ENCODE data around the gene PLLP. TPM values are rescaled to one million over a fixed set of nuclear protein-coding genes. Genes with fewer than 3 reads are reported as not detected.
A peak's percentile ranks its signal among the peaks of the same experiment; 100 is the strongest.

PLLP gene, protein sequence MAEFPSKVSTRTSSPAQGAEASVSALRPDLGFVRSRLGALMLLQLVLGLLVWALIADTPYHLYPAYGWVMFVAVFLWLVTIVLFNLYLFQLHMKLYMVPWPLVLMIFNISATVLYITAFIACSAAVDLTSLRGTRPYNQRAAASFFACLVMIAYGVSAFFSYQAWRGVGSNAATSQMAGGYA
- total RNA-seq (10 to 100 TPM in 1 of 9 donors, 1 to 10 TPM in 8; 2.0 to 14.8 (median 2.4) TPM), polyA plus RNA-seq (10 to 100 TPM in 1 of 2 donors, 1 to 10 TPM in 1; 8.2 to 10.4 TPM)
- long read RNA-seq, donor 1, partial matches to known transcripts = 1 of 6 reads
- long read RNA-seq, donor 1, other reads (novel, unspliced or antisense) = 2 of 6 reads
- long read RNA-seq, donor 2, transcript PLLP-201 (4 exons, 1,512 nt) = major isoform, 19 of 20 reads
- long read RNA-seq, donor 2, partial matches to known transcripts = 0 of 20 reads
- long read RNA-seq, donor 2, other reads (novel, unspliced or antisense) = 1 of 20 reads
- long read RNA-seq, donor 3 = 0 reads

DNA sequence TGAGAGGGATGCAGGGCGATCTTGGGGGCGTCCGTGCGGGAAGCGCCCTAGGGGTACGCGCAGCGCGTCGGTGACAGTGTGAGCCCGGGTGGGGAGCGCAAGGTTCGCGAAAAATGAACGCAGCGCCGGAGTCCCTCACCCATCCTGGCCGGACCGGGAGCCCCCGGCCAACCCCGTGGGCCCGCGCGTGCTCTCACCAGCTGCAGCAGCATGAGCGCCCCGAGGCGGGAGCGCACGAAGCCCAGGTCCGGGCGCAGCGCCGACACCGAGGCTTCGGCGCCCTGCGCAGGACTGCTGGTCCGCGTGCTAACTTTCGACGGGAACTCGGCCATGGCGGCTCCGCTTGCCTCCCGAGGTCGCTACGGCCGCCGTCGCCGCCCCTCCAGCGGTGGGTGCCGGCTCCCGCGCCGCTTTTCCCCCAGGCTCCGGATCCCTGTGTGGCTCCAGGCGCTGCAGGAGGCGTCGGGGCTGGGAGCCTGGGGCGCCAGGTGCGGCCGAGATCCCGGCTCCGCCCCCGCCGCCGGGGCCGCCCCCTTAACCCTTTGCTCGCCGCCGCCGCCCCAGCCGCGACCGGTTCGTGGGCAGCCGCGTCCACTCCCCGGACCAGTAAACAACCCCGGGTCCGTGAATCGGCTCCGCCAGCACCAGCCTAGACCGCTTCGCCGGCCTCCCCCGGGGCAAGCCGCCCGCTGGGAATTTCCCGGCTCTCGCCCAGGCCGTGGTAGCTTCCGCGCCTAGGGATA, at the start of gene PLLP:
TSS of gene PLLP (minus strand) at position 464 of the 743 bp plus-strand sequence. CDS start at position 332, 132 bp downstream.
- no peaks in the 10 kb centered on the region for H3K9me3 ChIP-seq
- H3K4me3 ChIP-seq = peak within 1 kb of the TSS; percentile 27 to 71 (median 58)
- peak in 3 of 5 donors; percentile 34 to 70 (median 36) for DNase-seq
- TF ChIP-seq, protein P1, sequence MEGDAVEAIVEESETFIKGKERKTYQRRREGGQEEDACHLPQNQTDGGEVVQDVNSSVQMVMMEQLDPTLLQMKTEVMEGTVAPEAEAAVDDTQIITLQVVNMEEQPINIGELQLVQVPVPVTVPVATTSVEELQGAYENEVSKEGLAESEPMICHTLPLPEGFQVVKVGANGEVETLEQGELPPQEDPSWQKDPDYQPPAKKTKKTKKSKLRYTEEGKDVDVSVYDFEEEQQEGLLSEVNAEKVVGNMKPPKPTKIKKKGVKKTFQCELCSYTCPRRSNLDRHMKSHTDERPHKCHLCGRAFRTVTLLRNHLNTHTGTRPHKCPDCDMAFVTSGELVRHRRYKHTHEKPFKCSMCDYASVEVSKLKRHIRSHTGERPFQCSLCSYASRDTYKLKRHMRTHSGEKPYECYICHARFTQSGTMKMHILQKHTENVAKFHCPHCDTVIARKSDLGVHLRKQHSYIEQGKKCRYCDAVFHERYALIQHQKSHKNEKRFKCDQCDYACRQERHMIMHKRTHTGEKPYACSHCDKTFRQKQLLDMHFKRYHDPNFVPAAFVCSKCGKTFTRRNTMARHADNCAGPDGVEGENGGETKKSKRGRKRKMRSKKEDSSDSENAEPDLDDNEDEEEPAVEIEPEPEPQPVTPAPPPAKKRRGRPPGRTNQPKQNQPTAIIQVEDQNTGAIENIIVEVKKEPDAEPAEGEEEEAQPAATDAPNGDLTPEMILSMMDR (IDR thresholded peaks at IDR 0.05) = no peak
- TF ChIP-seq POLR2A (IDR thresholded peaks at IDR 0.05) = no peak
- peaks cover 0 to 15% (median 10%) of the 10 kb centered on the region in 12 donors for H3K4me1 ChIP-seq
- peak within 1 kb of the TSS in 4 of 12 donors; percentile 0 to 42 (median 34) for H3K27ac ChIP-seq
- ATAC-seq = peak in 3 of 4 donors; percentile 43 to 74 (median 71)
- WGBS, 4 donors = 1 to 2% (median 2%) methylated on average over 26 to 95 of the region's 95 CpGs
- intact Hi-C loops (cut with DNase I) = loop anchor here in 1 of 10 donors (5.0 kb wide), 1 partner anchor 42 kb away; no protein-coding TSS in a partner anchor
- H3K27me3 ChIP-seq = peaks cover 0 to 35% (median 7%) of the 10 kb centered on the region in 9 donors
- no peaks in the 10 kb centered on the region for H3K36me3 ChIP-seq

DNA sequence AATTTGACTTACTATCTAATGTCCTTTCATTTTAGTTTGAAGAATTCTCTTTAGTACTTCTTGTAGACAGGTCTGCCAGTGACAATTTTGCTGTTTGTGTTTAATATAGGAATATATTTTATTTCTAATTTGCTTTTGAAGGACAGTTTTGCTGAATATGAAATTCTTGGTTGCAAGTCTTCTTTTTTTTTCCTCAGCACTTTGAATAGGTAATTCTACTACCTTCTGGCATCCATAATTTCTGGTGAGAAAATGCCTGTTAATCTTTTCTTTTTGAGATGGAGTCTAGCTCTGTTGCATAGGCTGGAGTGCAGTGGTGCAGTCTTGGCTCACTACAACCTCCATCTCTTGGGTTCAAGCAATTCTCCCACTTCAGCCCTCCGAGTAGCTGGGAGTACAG, 48.9 kb upstream of the PLLP start:
- no peak overlapping the region for H3K27ac ChIP-seq
- DNase-seq (no peak), ATAC-seq (no peak)
- H3K4me3 ChIP-seq = no peak overlapping the region
- TF ChIP-seq, protein P1 (IDR thresholded peaks at IDR 0.05) = no peak
- no peaks in the 10 kb centered on the region for H3K27me3 ChIP-seq
- WGBS, 4 donors = 91 to 95% (median 94%) methylated on average over 1 of the region's 1 CpG
- peaks cover 0 to 17% (median 0%) of the 10 kb centered on the region in 12 donors for H3K9me3 ChIP-seq
- intact Hi-C loops (cut with DNase I) = no loop called here
- H3K4me1 ChIP-seq = peaks cover 0 to 7% (median 0%) of the 10 kb centered on the region in 12 donors
- no peaks in the 10 kb centered on the region for H3K36me3 ChIP-seq

DNA sequence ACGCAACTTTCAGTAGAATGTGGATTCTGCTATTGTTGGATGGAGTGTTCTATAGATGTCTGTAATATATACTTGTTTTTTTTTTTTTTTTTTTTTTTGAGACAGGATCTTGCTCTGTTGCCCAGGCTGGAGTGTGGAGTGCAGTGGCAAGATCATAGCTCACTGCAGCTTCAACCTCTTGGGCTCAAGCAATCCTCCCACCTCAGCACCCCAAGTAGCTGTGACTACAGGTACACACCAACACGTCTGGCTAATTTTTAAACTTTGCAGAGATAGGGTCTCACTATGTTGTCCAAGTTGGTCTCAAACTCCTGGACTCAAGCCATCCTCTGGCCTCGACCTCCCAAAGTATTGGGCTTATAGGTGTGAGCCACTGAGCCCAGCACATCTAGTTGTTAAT, 46.9 kb upstream of the PLLP start:
- Histone ChIP-seq H3K4me3 (no peak overlapping the region), H3K9me3 (peaks cover 0 to 15% (median 1%) of the 10 kb centered on the region in 12 donors), H3K27me3 (no peaks in the 10 kb centered on the region), H3K27ac (no peak overlapping the region), H3K36me3 (no peaks in the 10 kb centered on the region), H3K4me1 (peaks cover 0 to 7% (median 0%) of the 10 kb centered on the region in 12 donors)
- no peak for TF ChIP-seq POLR2A (IDR thresholded peaks at IDR 0.05)
- TF ChIP-seq, protein P1 (IDR thresholded peaks at IDR 0.05) = no peak
- 86 to 95% (median 91%) methylated on average over 3 of the region's 3 CpGs for WGBS, 4 donors
- ATAC-seq = no peak
- intact Hi-C loops (cut with DNase I) = no loop called here
- DNase-seq = no peak
